HFFc6 (cell line): ENCODE results near the gene C12orf42. TPM values are rescaled to one million over a fixed set of nuclear protein-coding genes. Genes with fewer than 3 reads are reported as not detected.

Experiments
- DNase-seq: peaks from one replicate; pipeline ENCODE4 v3.0.0-alpha.2; 2018
- H3K27ac Mint-ChIP-seq: 2 replicates; pipeline ENCODE4 v1.8.0; 2020; ENCODE audit warnings: mild to moderate bottlenecking, mixed read lengths
- H3K27me3 Mint-ChIP-seq: 2 replicates; pipeline ENCODE4 v1.8.0; 2021; ENCODE audit warnings: mild to moderate bottlenecking, moderate library complexity, mixed read lengths; ENCODE audit not compliant: insufficient read depth
- H3K36me3 Mint-ChIP-seq: 2 replicates; pipeline ENCODE4 v1.8.0; 2021; ENCODE audit warnings: low read depth, mixed read lengths
- H3K4me1 Mint-ChIP-seq: 2 replicates; pipeline ENCODE4 v1.8.0; 2020; ENCODE audit warnings: low read depth, mixed read lengths
- H3K4me3 Mint-ChIP-seq: 2 replicates; pipeline ENCODE4 v1.8.0; 2020; ENCODE audit warnings: mild to moderate bottlenecking, moderate library complexity, mixed read lengths
- H3K9me3 Mint-ChIP-seq: 2 replicates; pipeline ENCODE4 v1.8.0; 2020; ENCODE audit warnings: mild to moderate bottlenecking, mixed read lengths
- CTCF ChIP-seq: fragments of 200-600 bp; sonication (generic); IDR thresholded peaks from 2 replicates; pipeline ENCODE4 v1.5.0; 2021; ENCODE audit warnings: antibody characterized with exemption, mild to moderate bottlenecking
- total RNA-seq, 6 experiments: library from RNA; stranded (reverse); fragmentation: NEBNext Ultra II Directional; extraction: Animal tissue kit (Norgen Biotek cat#: 25700); gene quantifications; 2 replicates in 1 of 6; 3 replicates in 5 of 6; pipeline ENCODE4 v1.2.3, GENCODE V29; 2021

C12orf42 gene
- total RNA-seq, 6 experiments from 2014 or later, result not detected

- H3K4me3 Mint-ChIP-seq, result no peak overlapping the region
- no peaks in the 10 kb centered on the region for H3K36me3 Mint-ChIP-seq
- TF ChIP-seq CTCF, result no peak
Measured at GRCh38 chr12:103278329-103278728, 217.4 kb downstream of the C12orf42 start.

DNA sequence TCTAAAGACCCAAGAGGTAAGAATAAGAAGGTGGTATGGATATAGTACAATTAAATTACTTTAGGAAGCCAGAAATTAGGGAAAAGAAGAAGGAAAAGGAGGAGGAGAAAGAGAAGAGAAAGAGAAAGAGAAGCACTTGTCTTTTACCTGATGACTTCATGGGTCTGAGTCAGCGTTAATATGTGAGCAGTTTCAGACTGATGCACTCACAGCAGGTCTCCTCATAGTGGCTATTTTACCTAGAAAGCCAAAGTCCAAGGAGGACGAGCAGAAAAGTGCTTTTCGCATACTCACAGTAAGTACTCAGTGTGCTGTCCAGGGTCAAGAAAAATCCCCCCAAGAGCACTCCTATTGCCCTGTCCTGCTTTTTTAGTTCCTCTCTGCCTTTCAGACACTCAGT is 222.1 kb downstream of the C12orf42 start:
- Mint-ChIP-seq H3K4me1 (no peaks in the 10 kb centered on the region), H3K4me3 (no peak overlapping the region), H3K36me3 (no peaks in the 10 kb centered on the region), H3K27ac (no peak overlapping the region), H3K27me3 (no peaks in the 10 kb centered on the region), H3K9me3 (peaks cover 22% of the 10 kb centered on the region)
- TF ChIP-seq CTCF, result no peak
- no peak for DNase-seq

More at GRCh38 chr12:103278329-103278728, 217.4 kb downstream of the C12orf42 start:
- no peak overlapping the region for H3K27ac Mint-ChIP-seq
- H3K9me3 Mint-ChIP-seq, result peaks cover 28% of the 10 kb centered on the region
- DNase-seq, result no peak
- H3K27me3 Mint-ChIP-seq, result no peaks in the 10 kb centered on the region
- H3K4me1 Mint-ChIP-seq, result no peaks in the 10 kb centered on the region

GRCh38 chr12:103272949-103273348 is 222.8 kb downstream of the C12orf42 start:
- Mint-ChIP-seq H3K4me3 (no peak overlapping the region), H3K27ac (no peak overlapping the region), H3K27me3 (no peaks in the 10 kb centered on the region), H3K36me3 (no peaks in the 10 kb centered on the region), H3K4me1 (no peaks in the 10 kb centered on the region), H3K9me3 (peaks cover 23% of the 10 kb centered on the region)
- DNase-seq, result no peak
- no peak for TF ChIP-seq CTCF

- Mint-ChIP-seq H3K9me3 (peaks cover 29% of the 10 kb centered on the region), H3K4me1 (no peaks in the 10 kb centered on the region), H3K27ac (no peak overlapping the region), H3K27me3 (no peaks in the 10 kb centered on the region), H3K36me3 (no peaks in the 10 kb centered on the region), H3K4me3 (no peak overlapping the region)
- DNase-seq, result no peak
- no peak for TF ChIP-seq CTCF
Measured at GRCh38 chr12:103269946-103270345, 225.8 kb downstream of the C12orf42 start.

DNA sequence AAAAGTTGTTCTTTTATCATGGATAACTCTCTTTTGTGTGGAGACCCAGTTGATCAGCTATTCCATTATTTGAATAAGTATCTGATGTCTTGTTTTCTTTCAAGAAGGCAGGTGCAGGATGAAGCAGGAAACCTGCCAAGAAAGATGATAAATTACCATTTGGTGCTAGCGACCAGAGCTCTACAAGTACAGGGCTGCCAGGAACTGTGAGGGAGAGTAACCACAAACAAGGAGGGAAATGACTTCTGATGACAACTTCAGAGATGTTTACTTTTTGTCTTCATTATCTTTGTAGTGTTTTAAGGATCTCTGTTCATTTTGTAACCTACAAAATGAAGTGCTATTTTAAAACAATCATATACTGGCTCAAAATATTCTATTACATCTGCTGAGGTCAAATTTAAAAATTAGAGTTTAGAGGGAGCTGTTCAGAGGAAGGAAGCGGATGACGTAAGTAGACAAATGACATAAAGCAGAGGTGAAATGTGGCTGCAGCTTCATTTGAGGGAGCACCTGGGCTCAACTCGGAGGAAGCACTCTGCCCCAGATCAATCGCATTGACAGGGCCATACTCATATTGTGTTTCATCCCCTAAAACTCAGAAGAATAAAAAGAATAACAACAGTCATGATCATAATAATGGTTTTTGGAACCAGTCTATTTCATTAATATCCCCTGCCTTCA is 226.8 kb downstream of the C12orf42 start:
- H3K27me3 Mint-ChIP-seq, result no peaks in the 10 kb centered on the region
- no peaks in the 10 kb centered on the region for H3K4me1 Mint-ChIP-seq
- no peak for TF ChIP-seq CTCF
- no peak overlapping the region for H3K27ac Mint-ChIP-seq
- peaks cover 34% of the 10 kb centered on the region for H3K9me3 Mint-ChIP-seq
- no peak for DNase-seq
- H3K4me3 Mint-ChIP-seq, result no peak overlapping the region
- no peaks in the 10 kb centered on the region for H3K36me3 Mint-ChIP-seq
